ENCODE results near the gene SPON1.
"Not testable (repeated sequence)": the region's sequence is repeated elsewhere in the genome, so short reads cannot be mapped to it uniquely, and the experiment has no call there.

The SPON1 gene

GRCh38 chr11:13962562-13963168 lies at the start of gene SPON1:
TSS of gene SPON1 (plus strand) at chr11:13962723. CDS start at chr11:13962905, 182 bp downstream.
- DNase-seq (ENCODE audit: low read depth): no peak

- DNase-seq (ENCODE audit: low read depth): no peak
These were observed 45.3 kb upstream of the SPON1 start for GRCh38 chr11:13917264-13917663.

- DNase-seq (ENCODE audit: low read depth): no peak
These were observed 44.6 kb upstream of the SPON1 start for GRCh38 chr11:13917904-13918303.

GRCh38 chr11:13920756-13921155 lies 41.8 kb upstream of the SPON1 start:
- no peak for DNase-seq (ENCODE audit: low read depth)

- DNase-seq (ENCODE audit: low read depth): no peak
These were observed 41.0 kb upstream of the SPON1 start for GRCh38 chr11:13921545-13921944.

GRCh38 chr11:13923182-13923581 lies 39.3 kb upstream of the SPON1 start:
- no peak for DNase-seq (ENCODE audit: low read depth)

- DNase-seq (ENCODE audit: low read depth): no peak
These were observed 38.5 kb upstream of the SPON1 start for GRCh38 chr11:13923716-13924650.

- DNase-seq (ENCODE audit: low read depth): no peak
These were observed 37.7 kb upstream of the SPON1 start for GRCh38 chr11:13924801-13925327.

- DNase-seq (ENCODE audit: low read depth): not testable (repeated sequence)
These were observed 36.2 kb upstream of the SPON1 start for GRCh38 chr11:13926366-13926765.

GRCh38 chr11:13926981-13927380 lies 35.5 kb upstream of the SPON1 start:
- no peak for DNase-seq (ENCODE audit: low read depth)

- DNase-seq (ENCODE audit: low read depth): no peak
These were observed 35.0 kb upstream of the SPON1 start for GRCh38 chr11:13927481-13927880.

GRCh38 chr11:13928566-13929251 lies 33.8 kb upstream of the SPON1 start:
- DNase-seq (ENCODE audit: low read depth): peak; percentile 68

- no peak for DNase-seq (ENCODE audit: low read depth)
These were observed 33.1 kb upstream of the SPON1 start for GRCh38 chr11:13929395-13929891.

- no peak for DNase-seq (ENCODE audit: low read depth)
These were observed 31.2 kb upstream of the SPON1 start for GRCh38 chr11:13931356-13931755.

GRCh38 chr11:13937154-13937553 lies 25.4 kb upstream of the SPON1 start:
- DNase-seq (ENCODE audit: low read depth): not testable (repeated sequence)

GRCh38 chr11:13938829-13939228 lies 23.7 kb upstream of the SPON1 start:
- not testable (repeated sequence) for DNase-seq (ENCODE audit: low read depth)

- DNase-seq (ENCODE audit: low read depth): no peak
These were observed 22.3 kb upstream of the SPON1 start for GRCh38 chr11:13939961-13940906.

- no peak for DNase-seq (ENCODE audit: low read depth)
These were observed 21.6 kb upstream of the SPON1 start for GRCh38 chr11:13940907-13941256.

GRCh38 chr11:13941775-13942174 lies 20.7 kb upstream of the SPON1 start:
- DNase-seq (ENCODE audit: low read depth): no peak

- no peak for DNase-seq (ENCODE audit: low read depth)
These were observed 20.1 kb upstream of the SPON1 start for GRCh38 chr11:13942378-13942777.

- DNase-seq (ENCODE audit: low read depth): peak; percentile 33
These were observed 19.5 kb upstream of the SPON1 start for GRCh38 chr11:13942971-13943381.
